Lung microvascular endothelial cell (primary cell): ENCODE data around the gene OR4E2. TPM values are rescaled to one million over a fixed set of nuclear protein-coding genes. Genes with fewer than 3 reads are reported as not detected.
"Not testable (repeated sequence)": the region's sequence is repeated elsewhere in the genome, so short reads cannot be mapped to it uniquely, and the experiment has no call there.

ENCODE experiments used
- DNase-seq, 2 donors: peaks; one replicate each; pipeline versions ENCODE4 v3.0.0 to v3.0.0-alpha.2; 2010; ENCODE audit warnings: low read depth in 2 of 2
- total RNA-seq: library from RNA; depleted of rRNA; stranded (reverse); fragments of >200 nt; gene quantifications from 2 replicates; pipeline ENCODE4 v1.2.1, GENCODE V29; 2014

The OR4E2 gene, protein sequence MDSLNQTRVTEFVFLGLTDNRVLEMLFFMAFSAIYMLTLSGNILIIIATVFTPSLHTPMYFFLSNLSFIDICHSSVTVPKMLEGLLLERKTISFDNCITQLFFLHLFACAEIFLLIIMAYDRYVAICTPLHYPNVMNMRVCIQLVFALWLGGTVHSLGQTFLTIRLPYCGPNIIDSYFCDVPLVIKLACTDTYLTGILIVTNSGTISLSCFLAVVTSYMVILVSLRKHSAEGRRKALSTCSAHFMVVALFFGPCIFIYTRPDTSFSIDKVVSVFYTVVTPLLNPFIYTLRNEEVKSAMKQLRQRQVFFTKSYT
- total RNA-seq: not detected in 2 replicates

DNA sequence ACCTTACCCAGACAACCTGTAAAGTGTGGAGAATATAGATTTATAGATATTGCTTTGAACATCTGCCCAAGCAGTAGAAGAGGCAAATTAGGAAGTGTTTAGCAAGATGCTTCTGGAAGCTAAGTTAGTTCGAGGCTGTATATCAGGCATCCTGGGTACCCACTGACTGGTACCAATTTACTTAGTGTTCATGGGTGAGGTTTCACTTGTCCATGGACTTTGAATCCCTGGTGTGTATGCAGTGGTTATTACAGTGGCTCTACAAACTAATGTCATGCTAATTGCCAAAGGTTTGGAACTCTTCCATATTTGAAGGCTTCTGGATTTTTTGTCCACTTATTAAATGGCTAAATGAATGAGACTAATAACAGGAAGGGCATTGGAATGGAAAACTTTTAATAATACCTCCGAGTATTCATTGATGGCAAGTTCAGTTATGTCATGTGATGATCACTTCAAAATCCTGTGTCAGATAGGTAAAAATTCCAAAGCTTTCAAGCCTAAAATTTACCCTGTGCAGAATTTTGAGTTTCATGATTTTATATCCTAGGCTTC is at the start of gene OR4E2:
Gene OR4E2 (plus strand): TSS at position 505 of the 555 bp plus-strand sequence. CDS start 11,248 bp downstream, outside the sequence.
- DNase-seq: no peak

DNA sequence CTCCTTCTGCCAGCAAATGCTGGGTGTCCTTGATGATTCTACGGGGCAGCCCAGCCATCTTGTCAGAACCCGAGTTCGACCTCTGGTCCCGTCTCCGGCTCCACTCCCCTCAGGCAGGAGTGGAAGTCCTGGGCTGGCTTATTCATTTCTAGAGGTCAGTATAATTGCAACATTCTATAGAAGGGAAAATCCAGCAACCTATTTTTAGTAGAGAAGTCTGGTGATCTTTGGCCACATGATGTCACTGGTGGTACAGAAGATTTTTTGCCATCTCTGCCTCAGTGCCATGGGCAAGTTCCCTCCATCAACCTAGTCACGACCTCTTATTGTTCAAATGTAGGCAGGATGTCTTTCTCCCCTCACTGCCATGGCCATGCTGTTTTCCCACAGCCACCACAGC is 41.3 kb upstream of the OR4E2 start:
- no peak for DNase-seq

DNA sequence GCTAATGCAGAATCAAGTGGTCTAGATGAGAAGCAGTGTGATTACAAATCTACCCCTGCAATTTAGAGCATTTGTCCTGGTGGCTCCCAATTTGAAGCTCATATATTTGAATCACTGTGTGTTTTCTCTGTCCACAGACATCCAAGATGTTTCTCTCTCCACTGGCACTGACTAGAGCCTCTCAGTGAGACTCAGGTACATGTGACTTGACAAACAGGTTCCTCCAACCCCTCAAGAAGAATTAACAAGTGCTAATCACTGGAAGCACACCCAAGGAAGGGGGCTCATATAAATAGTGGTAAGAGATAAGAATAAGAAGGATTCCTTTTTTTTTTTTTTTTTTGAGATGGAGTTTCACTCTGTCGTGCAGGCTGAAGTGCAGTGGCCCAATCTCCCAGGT is 39.4 kb upstream of the OR4E2 start:
- no peak for DNase-seq

DNA sequence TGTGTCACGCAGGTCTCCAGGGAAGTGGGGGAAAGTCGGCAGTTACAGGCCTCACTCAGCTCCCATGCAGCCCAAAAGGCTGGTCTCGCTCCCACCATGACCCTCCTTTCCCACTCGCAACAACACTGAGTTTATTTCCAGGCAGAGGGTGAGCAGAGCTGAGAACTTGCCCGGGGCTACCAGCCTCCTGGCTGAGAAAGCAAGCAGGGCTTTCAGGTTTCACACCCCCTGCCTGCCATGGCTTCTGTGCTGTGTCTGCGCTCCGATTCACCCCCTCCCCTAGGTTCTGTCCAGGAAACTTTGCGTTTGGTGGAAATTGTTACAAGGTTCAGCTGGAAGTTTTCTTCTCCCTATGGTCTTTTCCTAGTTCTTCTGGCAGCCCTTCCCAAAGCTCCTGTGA is 36.0 kb upstream of the OR4E2 start:
- DNase-seq: no peak

DNA sequence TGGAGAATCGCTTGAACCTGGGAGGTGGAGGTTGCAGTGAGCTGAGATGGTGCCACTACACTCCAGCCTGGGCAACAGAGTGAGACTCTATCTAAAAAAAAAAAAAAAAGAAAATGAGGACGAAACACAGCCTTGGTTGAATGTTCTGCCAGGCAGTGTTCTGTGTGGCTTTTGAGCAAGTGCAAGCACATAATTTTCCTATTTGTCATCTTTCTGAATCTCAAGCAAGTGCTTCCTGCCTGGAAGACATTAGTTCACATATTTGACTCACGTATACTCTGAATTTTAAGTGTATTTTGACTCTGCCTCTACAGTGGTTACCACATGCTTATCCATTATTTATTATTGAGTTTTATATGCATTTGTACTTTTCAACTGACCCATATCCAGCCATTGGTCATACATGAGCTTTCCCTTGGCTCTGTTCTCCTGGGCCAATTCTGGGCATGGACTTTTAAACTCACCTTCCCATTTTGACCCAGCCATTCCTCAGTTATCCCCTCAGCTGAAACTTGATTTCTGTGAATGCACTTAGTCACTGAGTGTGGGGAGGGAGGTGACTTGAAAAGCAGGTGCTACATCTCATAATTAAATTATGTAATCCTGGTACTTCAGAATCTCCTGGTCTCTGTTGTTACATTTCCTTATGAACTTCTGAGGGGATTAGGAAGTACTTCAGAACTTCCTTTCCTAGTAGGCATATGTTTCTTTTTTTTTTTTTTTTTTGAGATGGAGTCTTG is 27.0 kb upstream of the OR4E2 start:
- peak in 1 of 2 donors; percentile 27 for DNase-seq

DNA sequence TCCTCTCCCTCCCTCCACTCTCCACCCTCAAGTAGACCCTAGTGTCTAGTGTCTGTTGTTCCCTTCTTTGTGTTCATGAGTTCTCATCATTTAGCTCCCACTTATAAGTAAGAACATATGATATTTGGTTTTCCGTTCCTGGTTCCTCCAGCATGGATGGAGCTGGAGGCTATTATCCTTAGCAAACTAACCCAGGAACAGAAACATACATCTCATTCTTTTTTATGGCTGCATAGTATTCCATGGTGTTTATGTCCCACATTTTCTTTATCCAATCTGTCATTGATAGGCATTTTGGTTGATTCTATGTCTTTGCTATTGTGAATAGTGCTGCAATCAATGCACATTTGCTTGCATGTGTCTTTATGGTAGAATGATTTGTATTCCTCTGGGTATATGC is 23.1 kb upstream of the OR4E2 start:
- DNase-seq: not testable (repeated sequence)

DNA sequence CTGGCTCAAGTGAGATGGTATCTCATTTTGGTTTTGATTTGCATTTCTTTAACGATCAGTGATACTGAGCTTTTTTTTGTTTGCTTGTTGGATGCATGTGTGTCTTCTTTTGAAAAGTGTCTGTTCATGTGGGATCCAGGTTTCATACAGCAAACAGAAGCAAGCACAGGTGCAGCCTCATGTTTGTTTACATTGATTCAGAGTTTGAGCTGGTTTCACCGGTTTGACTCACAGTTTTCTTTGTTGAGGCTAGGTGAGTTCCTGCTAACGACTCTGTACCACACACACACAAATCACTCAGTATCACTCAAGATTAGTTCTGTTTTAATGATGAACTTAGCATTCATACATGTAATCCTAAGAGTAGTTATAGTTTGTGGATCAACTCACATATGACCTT is 22.6 kb upstream of the OR4E2 start:
- DNase-seq: no peak

DNA sequence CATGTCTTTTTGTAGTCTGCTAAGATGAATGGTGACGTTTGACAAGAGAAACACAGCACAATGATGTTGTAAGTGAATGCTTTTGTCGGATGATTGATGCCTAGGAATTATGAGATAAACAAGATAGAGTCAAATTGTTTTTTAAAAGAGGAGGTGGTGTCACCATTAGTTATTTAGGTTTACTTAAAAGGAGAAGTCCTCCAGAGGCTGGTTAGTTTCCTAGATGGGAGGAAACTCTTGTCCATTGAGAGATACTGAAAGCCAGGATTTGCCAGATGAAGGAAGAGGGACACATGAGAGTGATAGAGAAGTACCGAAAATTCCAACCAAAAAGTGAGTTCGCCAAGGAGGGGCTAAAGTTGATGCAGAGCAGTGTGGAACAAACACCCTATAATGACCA is 18.8 kb upstream of the OR4E2 start, which contains the start of gene OR10G2:
Gene OR10G2 (minus strand): TSS at position 101 of the 400 bp plus-strand sequence. CDS start 98 bp downstream, at position 3.
- DNase-seq: no peak

DNA sequence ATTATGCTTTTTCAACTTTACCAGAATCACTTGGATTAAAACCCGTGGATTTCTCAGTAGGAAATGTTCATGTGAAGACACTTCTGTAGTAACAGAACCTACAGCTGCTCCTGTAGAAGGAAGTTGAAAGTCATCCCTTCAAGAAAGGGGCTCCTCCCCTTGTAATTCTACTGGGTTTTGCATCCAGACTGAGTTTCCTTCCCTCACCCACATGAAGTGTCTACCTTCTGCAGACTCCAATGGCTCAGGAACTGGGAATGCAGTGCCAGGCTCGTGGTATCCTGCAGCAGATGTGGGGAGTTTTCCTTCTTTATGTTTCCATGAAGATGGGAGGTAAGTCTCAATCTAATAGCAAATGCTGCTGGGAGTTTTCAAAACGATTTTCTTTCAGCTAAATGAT is 11.0 kb upstream of the OR4E2 start:
- DNase-seq: no peak

DNA sequence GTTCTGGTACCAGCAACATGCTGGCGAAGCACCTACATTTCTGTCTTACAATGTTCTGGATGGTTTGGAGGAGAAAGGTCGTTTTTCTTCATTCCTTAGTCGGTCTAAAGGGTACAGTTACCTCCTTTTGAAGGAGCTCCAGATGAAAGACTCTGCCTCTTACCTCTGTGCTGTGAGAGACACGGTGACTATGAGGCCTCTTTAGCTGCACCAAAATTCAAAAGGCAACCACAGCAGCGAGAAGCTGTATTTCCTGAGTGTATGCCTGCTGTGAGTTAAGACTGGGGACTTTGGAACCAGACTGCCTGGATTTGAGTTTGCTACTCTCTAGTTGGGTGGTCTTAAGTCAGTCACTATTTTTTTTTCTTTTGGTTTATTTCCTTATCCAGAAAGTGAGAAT is 10.2 kb upstream of the OR4E2 start:
- DNase-seq: no peak

DNA sequence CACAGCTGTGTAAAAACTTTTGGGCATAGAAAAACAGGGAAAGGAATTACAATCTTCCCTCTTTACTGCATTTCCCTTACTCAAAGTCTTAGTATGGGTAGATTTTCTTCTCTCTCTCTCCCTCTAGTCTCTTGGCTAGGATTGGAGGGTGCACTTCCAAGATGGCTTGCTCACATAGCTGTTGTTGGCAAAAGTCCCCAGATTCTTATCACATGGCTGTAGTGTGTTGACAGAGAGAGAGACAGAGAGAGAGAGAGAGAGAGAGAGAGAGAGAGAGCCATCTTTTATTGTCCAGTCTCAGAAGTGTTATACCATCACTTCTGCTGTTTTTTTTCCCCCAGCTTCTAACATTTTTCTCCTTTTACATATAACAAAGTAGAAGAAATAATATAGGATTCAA is 6.3 kb upstream of the OR4E2 start:
- DNase-seq: no peak

DNA sequence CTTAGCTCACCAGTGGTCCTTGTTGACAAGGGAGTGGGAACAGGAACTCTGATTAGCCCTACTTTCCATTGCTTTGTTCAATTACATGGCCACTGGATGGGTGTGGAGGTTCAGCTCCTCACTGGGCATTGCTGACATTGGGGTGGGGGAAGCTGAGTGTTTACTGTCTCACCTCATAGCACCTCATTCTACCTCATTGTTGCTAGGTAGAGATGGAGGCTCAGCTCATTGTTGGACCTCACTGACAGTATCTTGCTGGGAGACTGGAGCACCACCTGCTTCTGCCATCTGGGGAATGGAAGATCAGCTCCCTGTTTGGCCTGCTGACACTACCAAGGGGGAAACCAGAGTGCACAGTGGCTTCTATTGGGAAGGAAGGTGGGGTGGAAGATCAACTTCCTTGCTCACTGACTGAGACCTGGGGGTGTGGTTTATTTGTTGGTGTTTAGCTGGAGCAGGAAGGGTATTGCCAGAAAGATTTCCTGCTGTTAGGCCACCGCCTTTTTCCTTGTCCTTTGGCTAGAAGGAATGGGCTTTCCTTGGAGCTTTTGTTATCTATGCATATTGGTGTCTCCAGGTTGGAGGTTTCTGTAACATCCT is 1.3 kb upstream of the OR4E2 start:
- DNase-seq: no peak

DNA sequence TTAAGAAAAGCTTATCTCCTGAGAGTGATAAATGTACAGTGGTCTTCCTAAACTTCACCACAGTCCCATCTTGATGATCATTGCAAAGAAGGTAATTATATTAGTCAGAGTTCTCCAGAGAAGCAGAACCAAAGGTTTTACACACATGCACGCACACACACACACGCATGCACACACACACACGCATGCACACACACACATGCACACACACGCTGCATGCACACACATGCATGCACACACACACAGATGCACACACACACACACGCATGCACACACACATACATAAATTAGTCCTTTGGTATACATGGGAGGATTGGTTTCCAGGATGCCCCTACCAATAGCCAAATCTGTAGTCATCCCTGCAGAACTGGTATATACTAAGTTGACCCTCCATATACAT is 580 bp downstream of the OR4E2 start:
- no peak for DNase-seq

DNA sequence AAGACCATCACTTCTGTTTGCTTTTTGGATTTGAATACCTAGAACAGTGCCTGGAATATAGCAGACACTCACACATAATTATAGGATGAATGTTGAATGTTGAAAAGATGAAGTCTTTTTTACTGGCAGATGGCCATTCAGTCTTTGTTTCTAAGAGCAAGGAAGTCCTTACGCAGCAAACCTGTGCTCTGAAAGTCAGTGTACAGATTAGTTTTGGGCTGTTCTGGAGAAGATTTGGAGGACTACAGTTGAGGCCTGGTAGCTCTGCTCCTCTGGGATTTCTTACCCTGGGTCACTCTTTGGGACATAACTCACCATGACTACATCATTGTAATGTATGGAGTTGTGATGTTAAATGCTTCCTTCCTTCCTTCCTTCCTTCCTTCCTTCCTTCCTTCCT is 3.3 kb downstream of the OR4E2 start:
- no peak for DNase-seq

DNA sequence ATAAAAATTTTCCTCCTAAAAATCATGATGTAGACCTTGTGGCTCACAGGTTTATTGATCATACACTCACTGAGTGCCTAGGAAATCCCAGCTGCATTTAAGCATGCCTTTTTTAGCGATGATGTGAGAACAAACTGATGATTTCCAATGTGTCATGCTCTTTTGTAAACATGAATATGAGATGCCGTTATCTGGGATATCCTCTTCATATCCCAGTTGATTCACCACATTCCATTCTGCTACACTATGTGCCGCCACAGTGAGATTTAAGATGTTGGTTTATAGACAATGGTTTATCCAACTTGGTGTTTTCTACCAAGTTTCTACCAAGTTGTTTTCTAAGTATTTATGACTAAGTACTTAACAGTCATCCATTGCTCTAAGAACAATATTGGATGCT is 14.7 kb downstream of the OR4E2 start:
- DNase-seq: peak in 1 of 2 donors; percentile 8

DNA sequence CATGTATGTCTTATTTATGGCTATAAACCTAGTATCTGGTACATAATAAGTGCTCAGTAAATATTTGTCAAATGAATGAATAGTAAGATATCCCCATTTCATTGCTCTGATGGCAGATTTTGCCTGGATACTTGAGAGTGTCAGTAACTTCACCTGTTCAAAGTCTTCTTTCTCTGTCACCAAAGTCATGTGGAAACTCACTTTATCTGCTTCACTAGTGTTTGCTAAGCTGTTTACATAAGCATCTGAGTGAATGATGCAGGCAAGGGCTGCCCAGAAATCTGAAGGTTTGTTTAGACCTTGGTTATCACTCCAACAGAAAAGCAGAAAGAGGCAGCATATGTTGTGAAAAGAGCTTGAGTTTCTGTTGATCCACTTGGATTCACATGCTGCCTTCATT is 15.6 kb downstream of the OR4E2 start:
- no peak for DNase-seq

DNA sequence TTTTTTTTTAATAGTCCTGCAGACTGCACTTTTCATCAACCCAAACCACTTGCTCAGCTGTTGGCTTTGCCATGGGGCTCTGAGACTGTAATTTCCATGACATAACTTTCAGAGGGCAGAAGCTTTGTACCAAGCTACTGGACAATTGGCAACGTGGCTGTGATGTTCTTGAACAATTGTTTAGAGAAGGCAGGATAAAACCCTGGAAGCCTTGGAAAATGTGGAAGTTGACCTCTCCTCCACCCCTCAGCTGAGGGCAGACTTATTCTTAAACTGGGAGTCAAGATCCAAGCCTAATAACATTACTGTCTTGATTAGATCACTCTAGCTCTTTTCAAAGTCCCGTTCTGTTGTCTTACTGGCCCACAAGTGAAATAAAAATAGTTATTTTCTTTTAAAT is 17.7 kb downstream of the OR4E2 start:
- no peak for DNase-seq

DNA sequence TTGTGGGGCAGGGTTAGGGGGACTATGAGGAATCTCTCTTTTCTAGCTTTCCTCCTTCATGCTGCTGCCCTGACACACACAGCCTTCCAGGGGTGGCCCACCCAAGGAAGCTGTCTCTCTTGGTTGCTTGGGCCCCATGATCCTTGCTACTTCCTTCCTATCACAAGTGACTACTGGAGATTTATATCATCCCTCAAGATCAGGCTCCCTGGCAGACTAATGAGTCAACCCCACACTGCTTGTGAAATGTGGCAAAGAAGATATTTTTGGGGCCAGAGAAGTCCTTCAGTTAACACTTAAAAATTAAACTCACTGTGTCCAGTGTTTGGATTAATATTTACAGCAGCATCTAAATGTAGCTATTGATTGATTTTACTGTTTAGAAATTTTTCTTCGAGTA is 18.5 kb downstream of the OR4E2 start:
- DNase-seq: peak in 1 of 2 donors; percentile 11

DNA sequence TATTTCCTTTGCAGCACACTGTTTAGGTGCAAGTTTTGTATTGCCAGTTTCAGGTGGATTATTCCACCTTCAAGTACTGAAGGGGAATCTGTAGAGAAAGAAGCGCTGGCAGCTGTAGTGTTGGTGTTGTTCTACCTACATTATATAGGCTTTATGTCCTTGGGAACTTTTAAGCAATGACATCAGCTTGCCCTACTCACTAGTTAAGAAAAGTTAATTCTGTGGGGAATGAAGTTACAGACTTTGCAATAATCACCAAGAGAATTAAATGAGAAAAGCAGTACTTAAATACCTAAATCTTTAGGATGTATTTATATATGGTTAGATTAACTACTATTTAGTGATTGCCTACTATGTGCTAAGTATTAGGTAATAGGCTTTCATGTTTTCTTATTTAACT is 20.1 kb downstream of the OR4E2 start, which contains the start of gene OR4E1:
Gene OR4E1 (minus strand): TSS at position 101 of the 400 bp plus-strand sequence. CDS start 2,883 bp downstream, outside the sequence.
- no peak for DNase-seq

DNA sequence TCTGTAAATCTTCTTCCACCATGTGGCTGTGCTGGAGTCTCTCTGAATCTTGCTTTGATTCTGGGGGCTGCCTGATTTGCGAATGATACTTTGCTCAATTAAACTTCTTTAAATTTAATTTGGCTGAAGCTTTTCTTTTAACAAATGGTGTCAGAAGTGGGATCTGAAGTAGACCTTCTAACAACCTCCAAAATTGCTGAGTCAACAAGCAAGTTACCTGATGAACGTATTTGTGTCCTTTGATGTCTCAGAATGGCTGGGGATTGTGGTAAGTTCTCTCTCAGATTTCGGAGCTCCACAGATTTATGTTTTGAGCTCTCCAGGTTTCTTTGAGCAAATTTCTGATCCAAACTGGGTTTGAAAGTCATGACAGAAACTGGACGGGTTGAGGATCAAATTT is 21.9 kb downstream of the OR4E2 start:
- DNase-seq: no peak

DNA sequence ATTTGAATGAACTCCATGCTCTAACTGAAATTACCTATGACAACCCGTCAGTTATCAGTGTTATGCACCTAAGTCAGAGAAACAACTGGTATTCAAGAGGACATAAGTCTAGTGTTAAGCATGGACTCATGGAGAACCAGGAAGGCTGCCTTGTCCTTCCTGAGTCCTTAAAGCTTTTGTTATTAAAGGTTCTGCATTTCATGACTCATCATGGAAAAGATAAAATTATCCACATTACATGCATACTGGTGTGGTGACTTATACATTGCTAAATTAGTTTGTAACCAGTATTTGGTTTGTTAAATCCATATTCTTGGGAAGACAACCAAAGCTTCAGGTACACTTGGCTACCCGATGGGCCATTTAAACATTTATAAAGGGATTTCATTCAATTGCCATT is 26.4 kb downstream of the OR4E2 start:
- DNase-seq: peak in 1 of 2 donors; percentile 25

DNA sequence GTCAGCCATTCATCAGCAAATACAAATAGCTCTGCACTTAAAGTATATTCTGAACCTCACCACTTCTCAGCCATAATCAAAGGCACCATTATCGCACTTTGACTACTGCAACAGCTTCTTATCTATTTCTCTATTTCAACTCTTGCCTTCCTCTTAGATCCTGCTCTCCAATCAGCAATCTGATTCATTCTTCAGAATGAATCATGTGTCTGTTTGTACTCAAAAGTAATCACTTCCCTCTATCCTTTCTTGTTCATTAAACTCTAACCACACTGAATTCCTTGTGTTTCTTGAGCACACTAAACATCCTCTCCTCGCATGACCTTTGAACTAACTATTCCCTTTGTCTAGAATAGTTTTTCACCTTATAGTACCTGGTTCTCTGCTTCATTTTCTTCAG is 32.8 kb downstream of the OR4E2 start:
- no peak for DNase-seq
